Stimulated activated naive CD4-positive, alpha-beta T cell (primary cell): ENCODE results near the gene MYL12B.
A peak's percentile ranks its signal among the peaks of the same experiment; 100 is the strongest.
"Not testable (repeated sequence)": the region's sequence is repeated elsewhere in the genome, so short reads cannot be mapped to it uniquely, and the experiment has no call there.

Source experiments
- DNase-seq, 6 experiments: peaks; one replicate each; lab custom pipeline; 2025; lab: John Stamatoyannopoulos, UW

The MYL12B gene

GRCh38 chr18:3261373-3262233, at the start of gene MYL12B:
MYL12B (plus strand) TSS chr18:3262133; CDS start chr18:3272899, 10,766 bp downstream.
- DNase-seq: peak; percentile 68 to 97 (median 87)

GRCh38 chr18:3212657-3213056, 49.3 kb upstream of the MYL12B start:
- DNase-seq: no peak

- DNase-seq: peak in 3 of 6 experiments; percentile 53 to 63 (median 57)
Measured at GRCh38 chr18:3213300-3214059, 48.5 kb upstream of the MYL12B start.

GRCh38 chr18:3214855-3215637, 46.9 kb upstream of the MYL12B start:
- DNase-seq: no peak

- DNase-seq: no peak
Measured at GRCh38 chr18:3216987-3217386, 44.9 kb upstream of the MYL12B start.

GRCh38 chr18:3217948-3218647, 43.8 kb upstream of the MYL12B start:
- no peak for DNase-seq

- DNase-seq: no peak
Measured at GRCh38 chr18:3218819-3219218, 43.1 kb upstream of the MYL12B start.

GRCh38 chr18:3219241-3219630, 42.7 kb upstream of the MYL12B start:
- no peak for DNase-seq

- DNase-seq: no peak
Measured at GRCh38 chr18:3219631-3220335, 42.1 kb upstream of the MYL12B start, which contains the start of gene MYOM1. MYOM1 (minus strand) TSS chr18:3219968; CDS start chr18:3215223, 4,745 bp downstream.

- DNase-seq: not testable (repeated sequence)
Measured at GRCh38 chr18:3220868-3221267, 41.1 kb upstream of the MYL12B start.

GRCh38 chr18:3221496-3221895, 40.4 kb upstream of the MYL12B start:
- no peak for DNase-seq

GRCh38 chr18:3223356-3223755, 38.6 kb upstream of the MYL12B start:
- no peak for DNase-seq

- no peak for DNase-seq
Measured at GRCh38 chr18:3224223-3224622, 37.7 kb upstream of the MYL12B start.

- DNase-seq: no peak
Measured at GRCh38 chr18:3225588-3225987, 36.3 kb upstream of the MYL12B start.

- no peak for DNase-seq
Measured at GRCh38 chr18:3226048-3226447, 35.9 kb upstream of the MYL12B start.

- DNase-seq: no peak
Measured at GRCh38 chr18:3230401-3231334, 31.3 kb upstream of the MYL12B start.

- DNase-seq: no peak
Measured at GRCh38 chr18:3233004-3233403, 28.9 kb upstream of the MYL12B start.

- no peak for DNase-seq
Measured at GRCh38 chr18:3233433-3234168, 28.3 kb upstream of the MYL12B start.

GRCh38 chr18:3234457-3234856, 27.5 kb upstream of the MYL12B start:
- no peak for DNase-seq
